ENCODE data around the gene MCRIP2.

GRCh38 chr16:643050-643368 is 1.4 kb downstream of the MCRIP2 start:
- TF ChIP-seq JUNB (IDR thresholded peaks at IDR 0.05; ENCODE audit: unreplicated experiment) (no peak), CTCF (conservative IDR thresholded peaks at IDR 0.05; ENCODE audit: low read depth in 2 of 2) (no peak), EZH2 (IDR thresholded peaks at IDR 0.05; ENCODE audit: low read depth, unreplicated experiment) (no peak), REST (IDR thresholded peaks at IDR 0.05; ENCODE audit: unreplicated experiment) (no peak), STAT1 (IDR thresholded peaks at IDR 0.05; ENCODE audit: unreplicated experiment) (no peak), POLR2AphosphoS5 (IDR thresholded peaks at IDR 0.05; ENCODE audit: low read depth) (no peak), CREB1 (CRISPR knock-in tag; IDR thresholded peaks at IDR 0.05; ENCODE audit: low read depth) (no peak), EZH2phosphoT487 (IDR thresholded peaks at IDR 0.05; ENCODE audit: unreplicated experiment) (no peak), NANOG (IDR thresholded peaks at IDR 0.05; ENCODE audit: borderline replicate concordance) (no peak)

All from GM23338 (cell line).